GM12878 (cell line): ENCODE measurements around the gene METTL8. TPM values are rescaled to one million over a fixed set of nuclear protein-coding genes. Genes with fewer than 3 reads are reported as not detected.

Experiments used
- ATAC-seq: fragments of 200-7000 bp; cut with Tn5 transposase; 3 replicates; pipeline ENCODE4 v1.9.1; 2020; ENCODE audit warnings: mild to moderate bottlenecking, moderate library complexity
- BruUV-seq: library from RNA; stranded (reverse); fragments of 400-500 nt; replicated peaks from 2 replicates; lab custom pipeline; 2021; lab: Mats Ljungman, UMichigan
- CTCF ChIA-PET: fragments of 300-600 bp; sonication (Branson Sonifier 250); formaldehyde crosslinking; extraction: SDS; loops from one replicate; lab custom pipeline; 2021; ENCODE audit warnings: inconsistent platforms; lab: Yijun Ruan, JAX
- POLR2A ChIA-PET: fragments of 350-600 bp; formaldehyde crosslinking; extraction: SDS; loops from one replicate; lab custom pipeline; 2021; ENCODE audit warnings: inconsistent platforms; lab: Charles Lee
- RAD21 ChIA-PET: fragments of 300-600 bp; sonication (Branson Sonifier 250); formaldehyde crosslinking; loops from one replicate; lab custom pipeline; 2023; ENCODE audit warnings: antibody characterized with exemption; ENCODE audit not compliant: unreplicated experiment; lab: Charles Lee
- SMC1A ChIA-PET: fragments of 300-600 bp; sonication (Branson Sonifier 250); formaldehyde crosslinking; loops from one replicate; lab custom pipeline; 2023; ENCODE audit not compliant: unreplicated experiment, uncharacterized antibody; lab: Charles Lee
- DNase-seq: peaks from one replicate; pipeline ENCODE4 v3.0.0-alpha.2; 2011; ENCODE audit warnings: low read depth, low spot score
- FAIRE-seq: peaks from 3 replicates; lab custom pipeline; 2011; peaks lifted over from hg19 to GRCh38; lab: Jason Lieb, UNC
- H2AFZ ChIP-seq: 2 replicates; pipeline ENCODE4 v1.6.0; 2011; ENCODE audit warnings: low read depth, low read length, control low read depth; ENCODE audit not compliant: control insufficient read depth
- H3K27ac ChIP-seq: 2 replicates; pipeline ENCODE4 v1.5.1; 2011; ENCODE audit warnings: control low read depth; ENCODE audit not compliant: control insufficient read depth, insufficient read depth
- H3K27me3 ChIP-seq, 2 experiments: replicated peaks in 1 of 2; 2 replicates each; pipeline versions ENCODE4 v1.6.0 to v1.6.1; 2011; ENCODE audit warnings: low read length in 1 of 2; ENCODE audit not compliant: control insufficient read depth in 2 of 2, insufficient read depth in 2 of 2
- H3K36me3 ChIP-seq, 2 experiments: 2 replicates each; pipeline ENCODE4 v1.5.1; 2011; ENCODE audit warnings: low read length in 1 of 2; ENCODE audit not compliant: control insufficient read depth in 2 of 2, insufficient read depth in 2 of 2
- H3K4me1 ChIP-seq: 2 replicates; pipeline ENCODE4 v1.6.1; 2011; ENCODE audit warnings: mild to moderate bottlenecking, low read length, moderate library complexity, mixed read lengths; ENCODE audit not compliant: control insufficient read depth, insufficient read depth
- H3K4me2 ChIP-seq: 2 replicates; pipeline ENCODE4 v1.6.0; 2011; ENCODE audit warnings: control low read depth; ENCODE audit not compliant: control insufficient read depth, insufficient read depth
- H3K4me3 ChIP-seq: fragments of 200-600 bp; sonication (generic); 2 replicates; pipeline ENCODE4 v1.5.1; 2016
- H3K79me2 ChIP-seq: 2 replicates; pipeline ENCODE4 v1.6.0; 2011; ENCODE audit warnings: low read length; ENCODE audit not compliant: control insufficient read depth, insufficient read depth
- H3K9ac ChIP-seq: 2 replicates; pipeline ENCODE4 v1.8.0; 2011; ENCODE audit warnings: low read length, control low read depth, mixed read lengths; ENCODE audit not compliant: control insufficient read depth, insufficient read depth
- H3K9me3 ChIP-seq: replicated peaks from 3 replicates; pipeline ENCODE4 v1.5.1; 2011; ENCODE audit warnings: mild to moderate bottlenecking, low read length; ENCODE audit not compliant: control insufficient read depth, insufficient read depth
- H4K20me1 ChIP-seq: 2 replicates; pipeline ENCODE4 v1.6.0; 2011; ENCODE audit not compliant: control insufficient read depth, insufficient read depth
- BACH1 ChIP-seq: fragments of 450-650 bp; IDR thresholded peaks from 2 replicates; pipeline ENCODE4 v1.6.1; 2017; ENCODE audit warnings: mild to moderate bottlenecking, borderline replicate concordance
- ESRRA ChIP-seq: IDR thresholded peaks from 2 replicates; pipeline ENCODE4 v1.6.1; 2012; ENCODE audit warnings: mild to moderate bottlenecking, low read length, improper control_type of control experiment
- EZH2 ChIP-seq: IDR thresholded peaks from 2 replicates; pipeline ENCODE4 v1.6.1; 2012; ENCODE audit warnings: low read depth, mild to moderate bottlenecking, control low read depth, inconsistent platforms, low read length, borderline replicate concordance; ENCODE audit not compliant: control insufficient read depth
- IKZF1 ChIP-seq: fragments of 450-650 bp; conservative IDR thresholded peaks from 2 replicates; pipeline ENCODE4 v1.6.1; 2017; ENCODE audit warnings: antibody characterized with exemption, mild to moderate bottlenecking
- KDM1A ChIP-seq: fragments of 200-600 bp; sonication (generic); IDR thresholded peaks from 2 replicates; pipeline ENCODE4 v1.6.1; 2016; ENCODE audit warnings: borderline replicate concordance
- MTA2 ChIP-seq: fragments of 450-650 bp; IDR thresholded peaks from 2 replicates; pipeline ENCODE4 v1.6.1; 2016; ENCODE audit warnings: low read depth, mild to moderate bottlenecking, moderate library complexity
- POLR2AphosphoS2 ChIP-seq: IDR thresholded peaks from 2 replicates; pipeline ENCODE4 v1.6.1; 2011; ENCODE audit warnings: low read depth, mild to moderate bottlenecking, low read length, improper control_type of control experiment, moderate library complexity
- RCOR1 ChIP-seq: conservative IDR thresholded peaks from 2 replicates; pipeline ENCODE4 v1.6.1; 2012; ENCODE audit warnings: low read depth, low read length, improper control_type of control experiment
- SIX5 ChIP-seq: IDR thresholded peaks from 2 replicates; pipeline ENCODE4 v1.6.1; 2011; ENCODE audit warnings: mild to moderate bottlenecking, low read depth, low read length, moderate library complexity; ENCODE audit not compliant: severe bottlenecking
- SUZ12 ChIP-seq: fragments of 200-600 bp; sonication (generic); IDR thresholded peaks from one replicate; pipeline ENCODE4 v1.6.1; 2018; ENCODE audit warnings: antibody characterized with exemption, mild to moderate bottlenecking; ENCODE audit not compliant: unreplicated experiment
- TCF7 ChIP-seq: IDR thresholded peaks from 2 replicates; pipeline ENCODE4 v1.6.1; 2014; ENCODE audit warnings: antibody characterized with exemption, borderline replicate concordance
- ZNF217 ChIP-seq: fragments of 450-650 bp; IDR thresholded peaks from 2 replicates; pipeline ENCODE4 v1.6.1; 2017; ENCODE audit warnings: antibody characterized with exemption, mild to moderate bottlenecking
- WGBS: methylation state at CpG from one replicate; pipeline ENCODE4 v1.1.6; 2016; ENCODE audit warnings: low lambda C conversion rate; ENCODE audit not compliant: insufficient replicate concordance, insufficient coverage; ENCODE audit errors: missing lambda C conversion rate; 5-methylcytosine and 5-hydroxymethylcytosine counted together
- in situ Hi-C: fragments of 300-500 bp; cut with MboI; formaldehyde crosslinking; loops from 9 replicates; pipeline ENCODE4 v1.14.3; 2018; ENCODE audit warnings: mixed read lengths
- intact Hi-C: fragments of 100-400 bp; cut with micrococcal nuclease; formaldehyde crosslinking; loops from one replicate; pipeline ENCODE4 v1.14.2; 2022; ENCODE audit not compliant: unreplicated experiment
- polyA plus RNA-seq, 11 experiments: library from polyadenylated mRNA; depleted of rRNA in 4 of 11; unstranded in 6 of 11; stranded (reverse) in 5 of 11; fragments of >200 nt; fragmentation: Nextera tagmentation in 4 of 11; fragmentation: Illumina TruSeq in 1 of 11; extraction: Ambion mirVana in 4 of 11; extraction: Trizol in 1 of 11; gene quantifications; 1 replicate in 1 of 11; 2 replicates in 10 of 11; pipeline versions ENCODE4 v1.2.1 to v1.2.3, GENCODE V29; 2011 to 2016; ENCODE audit warnings: inconsistent platforms in 2 of 11, missing spikeins in 2 of 11, low read depth in 1 of 11
- total RNA-seq, 4 experiments: library from RNA; depleted of rRNA in 3 of 4; stranded (reverse); fragments of >200 nt in 3 of 4; fragmentation: Illumina TruSeq in 1 of 4; extraction: Trizol in 1 of 4; gene quantifications; 2 replicates each; pipeline versions ENCODE4 v1.2.1 to v1.2.3, GENCODE V29; 2013 to 2021

Gene METTL8
- total and polyA plus RNA-seq, 10 of the 15 experiments (the other 5 are each of a cell fraction or from before 2014, with no cell fraction given): 30.8 to 96.3 (median 51.5) TPM

- ChIA-PET CTCF (no interaction called here), SMC1A (interaction anchor here (1.9 kb wide), 1 partner anchor 127 kb away, joined by 5 read pairs; no protein-coding TSS in a partner anchor), RAD21 (interaction anchor here (0.7 kb wide), 1 partner anchor 18 kb away, joined by 4 read pairs; no protein-coding TSS in a partner anchor), POLR2A (no interaction called here)
- DNase-seq (no peak), FAIRE-seq (no peak), ATAC-seq (no peak)
- no peak overlapping the region for H3K4me3 ChIP-seq
- WGBS: 98% methylated on average over 3 of the region's 3 CpGs
- no peaks in the 10 kb centered on the region for H3K79me2 ChIP-seq
- H3K27ac ChIP-seq: no peak overlapping the region
- H4K20me1 ChIP-seq: no peaks in the 10 kb centered on the region
- no peaks in the 10 kb centered on the region for H3K4me1 ChIP-seq
- H3K36me3 ChIP-seq: no peaks in the 10 kb centered on the region
- no TSS peak for BruUV-seq
- H3K9ac ChIP-seq: no peak overlapping the region
- H3K4me2 ChIP-seq: no peak overlapping the region
- TF ChIP-seq TCF7 (no peak), RCOR1 (no peak), ESRRA (no peak), IKZF1 (no peak), POLR2AphosphoS2 (no peak), MTA2 (no peak), BACH1 (no peak), ZNF217 (no peak), EZH2 (no peak), SIX5 (no peak), KDM1A (no peak), SUZ12 (no peak)
- H2AFZ ChIP-seq: no peak overlapping the region
- H3K27me3 ChIP-seq: no peaks in the 10 kb centered on the region
- intact Hi-C loops: no loop called here
- no peaks in the 10 kb centered on the region for H3K9me3 ChIP-seq
- in situ Hi-C loops: no loop called here
Measured at GRCh38 chr2:171289991-171290390, 143.8 kb downstream of the METTL8 start.
